Activated T-cell treated with anti-CD3 and anti-CD28 coated beads for 24 hours (primary cell): ENCODE results near the gene DECR2.
A peak's percentile ranks its signal among the peaks of the same experiment; 100 is the strongest.
"Not testable (repeated sequence)": the region's sequence is repeated elsewhere in the genome, so short reads cannot be mapped to it uniquely, and the experiment has no call there.

ENCODE experiments used
- DNase-seq: peaks from one replicate; pipeline ENCODE4 v3.0.0-alpha.2; 2020; ENCODE audit warnings: low read depth

The DECR2 gene, protein sequence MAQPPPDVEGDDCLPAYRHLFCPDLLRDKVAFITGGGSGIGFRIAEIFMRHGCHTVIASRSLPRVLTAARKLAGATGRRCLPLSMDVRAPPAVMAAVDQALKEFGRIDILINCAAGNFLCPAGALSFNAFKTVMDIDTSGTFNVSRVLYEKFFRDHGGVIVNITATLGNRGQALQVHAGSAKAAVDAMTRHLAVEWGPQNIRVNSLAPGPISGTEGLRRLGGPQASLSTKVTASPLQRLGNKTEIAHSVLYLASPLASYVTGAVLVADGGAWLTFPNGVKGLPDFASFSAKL

DNA sequence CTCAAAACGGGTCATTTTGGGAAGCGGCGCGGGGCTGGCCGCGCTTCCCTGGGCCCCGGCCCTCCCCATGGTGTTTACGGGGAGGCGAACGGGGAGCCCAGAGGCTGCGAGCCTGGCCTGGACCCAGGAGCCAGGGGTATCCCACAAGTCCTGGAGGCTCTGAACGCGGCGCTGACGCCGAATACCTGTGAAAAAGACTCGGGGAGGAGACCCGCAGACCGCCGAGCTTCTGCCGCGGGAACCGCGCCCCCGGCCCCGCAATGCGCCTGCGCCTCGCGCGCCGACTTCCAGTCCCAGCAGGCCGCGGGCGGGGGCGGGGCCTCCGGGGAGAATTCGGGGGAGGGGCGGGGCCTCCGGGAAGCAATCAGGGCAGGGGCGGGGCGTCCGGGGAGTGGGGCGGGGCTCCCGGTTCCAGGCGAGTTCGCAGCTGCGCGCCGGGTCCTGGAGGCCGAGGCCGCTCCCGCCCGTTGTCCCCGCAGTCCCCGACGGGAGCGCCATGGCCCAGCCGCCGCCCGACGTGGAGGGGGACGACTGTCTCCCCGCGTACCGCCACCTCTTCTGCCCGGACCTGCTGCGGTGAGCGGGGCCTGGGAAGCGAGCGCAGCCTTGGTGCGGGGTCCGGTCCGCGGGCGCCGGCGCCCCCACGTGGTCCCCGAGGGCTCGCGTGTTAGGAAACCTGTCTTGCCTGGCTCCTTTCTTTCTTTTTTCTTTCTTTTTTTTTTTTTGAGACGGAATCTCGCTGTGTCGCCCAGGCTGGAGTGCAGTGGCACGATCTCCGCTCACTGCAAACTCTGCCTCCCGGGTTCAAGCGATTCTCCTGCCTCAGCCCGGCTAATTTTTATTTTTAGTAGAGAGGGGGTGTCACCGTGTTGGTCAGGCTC, at the start of gene DECR2:
Gene DECR2 (plus strand): TSS at position 418 of the 881 bp plus-strand sequence. CDS start 79 bp downstream, at position 497.
- peak; percentile 97 for DNase-seq

DNA sequence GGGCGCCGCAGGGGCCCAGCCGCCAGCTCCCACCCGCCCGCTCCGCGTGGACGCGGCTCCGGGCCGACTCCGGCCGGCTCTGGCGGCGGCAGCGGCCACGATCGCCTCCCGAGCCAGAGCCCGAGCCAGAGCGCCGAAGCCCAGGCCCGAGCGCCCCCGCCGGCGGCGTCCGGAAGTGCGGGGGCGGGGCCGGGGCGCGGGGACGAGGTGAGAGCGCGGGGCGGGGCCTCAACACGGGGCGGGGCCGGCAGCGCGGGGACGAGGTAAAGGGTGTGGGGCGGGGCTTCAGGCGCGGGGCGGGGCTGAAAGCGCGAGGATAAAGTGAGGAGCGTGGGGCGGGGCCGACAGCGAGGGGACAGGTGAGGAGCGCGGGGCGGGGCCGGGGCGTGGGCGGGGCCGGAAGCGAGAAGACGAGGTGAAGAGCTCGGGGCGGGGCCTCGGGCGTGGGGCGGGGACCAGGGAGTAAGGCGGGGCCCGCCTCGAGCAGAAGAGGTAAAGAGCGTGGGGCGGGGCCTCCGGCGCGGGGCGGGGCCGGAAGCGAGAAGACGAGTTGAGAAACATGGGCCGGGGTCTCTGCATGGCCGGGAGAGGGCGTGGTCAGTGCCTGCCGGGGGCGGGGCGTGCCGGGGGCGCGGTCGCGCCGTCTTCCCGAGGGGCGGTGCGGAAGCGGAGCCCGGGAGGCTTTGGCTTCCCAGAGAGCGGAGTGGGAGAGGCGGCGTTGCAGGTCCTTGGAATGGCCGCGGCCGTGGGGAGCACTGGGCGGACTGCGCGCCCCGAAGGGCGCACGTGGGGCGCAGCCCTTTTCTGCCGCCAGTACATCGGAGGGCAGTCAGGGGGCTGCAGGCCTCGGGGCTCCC, 48.9 kb upstream of the DECR2 start, which contains the start of gene AXIN1:
Gene AXIN1 (minus strand): TSS at position 177 of the 857 bp plus-strand sequence. CDS start 5,698 bp downstream, outside the sequence.
- peak; percentile 100 for DNase-seq

DNA sequence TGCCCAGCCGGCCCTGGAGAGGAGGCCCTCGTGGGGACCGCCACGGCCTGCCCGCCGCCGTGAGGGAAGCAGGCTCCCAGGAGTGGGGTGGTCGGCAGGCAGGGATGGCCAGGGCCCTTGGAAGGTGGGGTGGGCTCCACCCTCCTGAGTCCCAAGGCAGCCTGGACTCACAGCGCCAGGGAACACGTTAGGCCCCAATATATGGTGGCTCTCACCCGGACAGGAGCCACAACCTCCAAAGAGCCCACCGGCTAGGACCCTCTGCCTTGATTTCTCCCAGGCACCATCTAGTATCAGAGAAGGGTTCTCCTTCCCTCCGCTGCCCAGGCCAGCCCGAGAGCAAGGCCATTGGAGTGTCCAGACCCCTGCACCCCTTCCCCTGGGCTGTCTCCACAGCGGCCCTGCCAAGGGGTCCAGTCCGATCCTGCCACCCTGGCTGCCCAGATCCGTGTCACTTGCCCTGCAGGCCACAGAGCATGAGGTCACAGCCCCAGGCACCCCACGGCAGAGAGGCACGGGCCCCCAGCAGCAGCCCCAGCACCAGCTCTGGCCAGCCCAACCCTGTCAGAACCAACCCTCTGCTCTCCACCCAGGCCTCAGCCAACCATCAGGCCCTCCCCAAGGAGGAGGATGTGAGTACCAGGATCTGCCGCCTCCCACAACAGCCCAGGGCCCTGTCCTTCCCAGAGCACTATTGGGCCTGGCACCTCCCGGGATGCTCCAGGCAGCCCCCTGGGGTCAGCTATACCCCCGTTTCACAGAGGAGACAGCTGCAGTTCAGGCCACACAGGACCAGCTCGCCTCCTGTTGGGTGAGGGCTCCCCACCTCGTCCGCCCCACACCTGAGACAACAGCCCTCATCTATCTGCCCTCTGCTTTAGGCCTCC, 48.0 kb upstream of the DECR2 start:
- DNase-seq, result no peak

DNA sequence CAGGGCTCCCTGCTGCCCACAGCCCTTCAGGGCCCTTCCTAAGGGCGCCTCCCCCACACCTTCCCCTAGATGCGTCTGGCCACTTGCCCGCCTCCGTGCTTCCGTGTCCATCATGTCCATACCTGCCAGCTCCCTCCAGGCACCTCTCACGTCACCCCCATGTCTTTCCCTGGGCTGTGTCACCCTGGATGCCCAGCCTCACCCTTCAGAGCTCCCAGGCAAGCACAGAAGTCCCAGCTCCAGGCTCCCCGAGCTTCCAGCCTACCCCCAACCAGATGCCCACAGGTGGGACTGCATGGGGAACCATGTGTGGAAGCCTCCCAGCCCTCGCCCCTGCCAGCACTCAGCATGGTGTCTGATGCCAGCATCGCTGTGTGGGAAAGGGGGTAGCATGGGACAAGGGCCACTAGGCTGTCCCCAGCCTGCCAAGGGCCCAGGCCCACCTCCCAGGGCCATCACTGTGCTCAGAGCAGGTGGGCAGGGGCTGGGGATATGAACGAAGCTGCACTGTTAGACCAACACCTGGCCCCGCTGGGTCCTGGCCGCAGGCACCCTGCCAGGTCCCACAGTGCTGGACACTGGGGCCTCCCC, 47.3 kb upstream of the DECR2 start:
- DNase-seq, result no peak

DNA sequence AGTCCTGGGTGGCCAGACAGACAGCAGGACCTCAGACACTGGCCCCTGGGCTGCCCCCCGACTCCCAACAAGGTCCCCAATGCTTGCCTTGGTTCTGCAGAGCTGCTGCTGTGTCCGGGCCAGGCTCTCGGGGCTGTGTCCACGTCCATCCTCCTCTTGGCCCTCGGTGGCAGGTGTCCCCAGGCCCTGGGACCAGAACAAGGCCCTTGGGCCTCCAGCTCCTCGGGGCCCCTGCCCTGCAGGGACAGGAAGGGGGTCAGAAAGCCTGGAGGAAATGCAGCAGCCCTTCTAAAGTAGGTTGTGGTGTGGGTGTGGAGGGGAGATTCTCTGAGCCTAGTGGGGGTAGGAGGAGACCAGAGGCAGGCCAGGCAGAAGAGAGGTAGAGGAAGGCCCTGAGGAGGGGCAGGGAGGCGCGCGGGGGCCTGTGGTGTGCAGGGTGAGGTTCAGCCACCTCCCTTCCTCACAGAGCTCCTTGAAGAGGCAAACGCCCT, 46.7 kb upstream of the DECR2 start:
- DNase-seq, result no peak

- no peak for DNase-seq
Measured at GRCh38 chr16:356741-357140, 44.9 kb upstream of the DECR2 start.

DNA sequence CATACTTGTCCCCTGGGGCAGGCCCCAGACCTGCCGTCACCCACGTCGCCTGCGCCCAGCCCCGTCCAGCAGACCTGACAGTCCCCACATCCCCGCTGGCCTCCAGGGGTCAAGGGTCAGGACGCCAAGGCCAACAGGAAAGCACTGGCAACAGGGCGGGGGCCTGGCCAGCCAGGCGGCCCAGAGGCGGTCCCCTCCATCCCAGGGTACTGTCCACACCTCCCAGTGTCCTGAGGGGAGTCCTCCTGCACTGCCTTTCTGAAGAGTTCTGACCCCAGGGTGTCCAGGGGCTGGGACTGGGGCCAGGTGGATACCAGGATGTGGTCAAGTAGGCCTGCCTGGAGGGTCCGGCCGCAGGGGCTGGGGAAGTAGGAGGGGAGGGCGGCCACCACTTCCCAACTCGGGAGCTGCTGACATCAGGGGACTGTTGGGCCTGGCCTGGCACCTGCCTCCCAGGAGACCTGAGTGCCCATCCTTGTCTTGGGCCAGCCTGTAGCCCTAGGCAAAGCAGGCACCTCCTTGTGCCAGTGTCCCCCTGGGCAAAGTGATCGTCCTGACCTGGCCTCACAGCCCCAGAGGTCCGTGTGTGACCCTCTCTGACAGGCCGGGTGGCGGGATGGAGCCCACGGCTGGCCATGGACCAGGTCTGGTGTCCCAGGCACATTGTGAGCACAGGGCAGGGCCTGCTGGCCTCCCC, 42.5 kb upstream of the DECR2 start:
- no peak for DNase-seq

DNA sequence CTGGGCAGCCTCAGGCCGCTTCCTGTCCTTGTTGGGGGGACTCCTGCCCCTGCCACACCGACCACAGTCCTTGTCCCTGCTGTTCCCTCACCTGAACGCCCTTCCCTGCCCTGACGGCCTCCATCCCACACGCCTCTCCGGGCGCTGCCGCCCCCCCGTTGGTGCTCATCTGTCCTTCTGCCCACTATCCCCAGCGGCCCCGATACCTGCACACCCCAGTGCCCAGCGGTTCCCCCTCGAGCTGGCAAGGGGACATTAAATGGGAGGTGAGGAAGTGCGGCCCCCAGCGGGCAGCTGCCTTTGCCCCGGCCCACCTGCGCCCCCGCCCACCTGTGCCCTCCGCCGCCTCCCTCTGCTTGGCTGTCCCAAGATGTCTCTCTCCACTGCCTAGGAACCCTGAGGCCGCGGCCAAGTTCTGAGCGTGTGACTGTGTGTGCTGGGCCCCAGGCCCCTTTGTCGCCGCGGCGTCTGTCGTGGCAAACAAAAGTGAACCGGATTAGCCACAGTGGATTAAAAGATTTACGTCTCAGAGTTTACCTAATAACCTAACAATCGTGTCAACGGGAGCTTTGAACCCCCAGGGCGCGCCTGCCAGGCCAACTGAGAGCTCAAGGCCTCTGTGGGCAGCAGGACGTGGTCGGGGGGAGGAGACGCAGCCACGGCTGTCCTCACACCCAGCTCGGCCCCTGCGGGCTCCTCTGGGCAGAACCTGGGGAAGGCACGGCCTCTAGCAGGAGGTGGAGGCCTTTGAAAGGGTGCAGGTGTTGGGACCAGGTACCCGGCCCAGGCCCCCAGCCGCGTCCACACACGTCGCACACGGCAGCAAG, 41.6 kb upstream of the DECR2 start:
- DNase-seq, result no peak

DNA sequence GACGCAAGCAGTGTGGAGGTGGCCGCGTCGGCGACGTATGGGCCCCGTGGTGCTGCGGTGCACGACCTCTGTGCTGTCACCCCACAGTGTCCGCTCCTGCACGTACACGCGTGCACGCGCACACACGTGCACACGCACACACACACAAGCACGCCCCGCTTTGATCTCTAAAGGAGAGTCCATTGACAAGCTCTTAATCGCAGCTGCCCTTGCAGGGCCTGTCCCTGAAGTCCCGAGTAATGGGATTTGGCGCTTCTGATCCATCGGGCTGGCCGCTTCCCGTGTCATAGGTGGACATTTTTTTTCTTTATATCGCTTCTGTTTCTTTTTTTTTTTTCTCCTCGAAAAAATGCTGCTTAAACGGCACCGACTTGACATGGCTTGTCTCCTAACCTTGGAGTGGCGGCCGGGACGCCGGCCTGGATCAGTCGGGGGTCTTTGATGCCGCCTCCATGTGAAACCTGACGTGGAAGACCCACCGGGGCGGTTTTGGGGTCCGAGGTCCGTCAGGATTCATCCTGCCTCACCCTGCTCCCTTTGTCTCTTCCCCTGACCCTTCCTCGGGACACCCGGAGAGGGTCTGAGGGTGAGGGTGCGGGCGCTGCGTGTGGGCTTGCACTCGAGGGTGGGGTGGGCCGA, 40.9 kb upstream of the DECR2 start:
- DNase-seq, result no peak

GRCh38 chr16:361341-361871, 40.3 kb upstream of the DECR2 start:
- DNase-seq, result no peak

GRCh38 chr16:361872-362701, 39.6 kb upstream of the DECR2 start:
- DNase-seq, result peak; percentile 58

- DNase-seq, result not testable (repeated sequence)
Measured at GRCh38 chr16:362702-362999, 39.0 kb upstream of the DECR2 start.

DNA sequence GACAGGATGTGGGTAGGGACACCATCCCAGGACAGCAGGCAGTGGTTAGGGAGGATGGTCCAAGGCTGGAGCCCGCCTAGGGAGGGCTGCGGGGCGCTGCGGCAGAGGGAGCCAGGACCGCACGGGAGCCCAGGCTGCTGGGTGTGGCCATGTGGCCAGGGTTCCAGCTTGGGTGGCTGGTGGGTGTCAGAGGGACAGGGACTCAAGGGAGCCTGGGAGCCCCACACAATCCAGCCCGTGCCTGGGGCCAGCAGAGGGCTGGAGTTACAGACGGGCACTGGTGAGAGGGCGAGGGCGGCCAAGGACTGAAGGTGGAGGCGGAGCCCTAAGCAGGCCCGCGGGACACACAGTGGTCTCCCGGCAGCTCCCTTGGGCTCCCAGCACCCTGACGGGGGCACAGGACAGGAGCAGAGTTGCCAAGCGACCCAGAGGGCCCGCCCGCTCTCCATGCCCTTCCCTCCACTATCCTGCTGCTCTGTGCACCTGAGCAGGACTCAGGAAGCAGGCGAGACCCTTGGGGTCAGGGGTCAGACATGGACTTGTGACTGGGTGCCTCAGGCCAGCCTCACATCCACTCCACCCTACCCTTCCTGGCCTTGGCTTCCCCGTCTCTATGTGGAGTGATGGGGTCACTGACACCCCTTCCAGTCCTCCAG, 38.4 kb upstream of the DECR2 start:
- no peak for DNase-seq

DNA sequence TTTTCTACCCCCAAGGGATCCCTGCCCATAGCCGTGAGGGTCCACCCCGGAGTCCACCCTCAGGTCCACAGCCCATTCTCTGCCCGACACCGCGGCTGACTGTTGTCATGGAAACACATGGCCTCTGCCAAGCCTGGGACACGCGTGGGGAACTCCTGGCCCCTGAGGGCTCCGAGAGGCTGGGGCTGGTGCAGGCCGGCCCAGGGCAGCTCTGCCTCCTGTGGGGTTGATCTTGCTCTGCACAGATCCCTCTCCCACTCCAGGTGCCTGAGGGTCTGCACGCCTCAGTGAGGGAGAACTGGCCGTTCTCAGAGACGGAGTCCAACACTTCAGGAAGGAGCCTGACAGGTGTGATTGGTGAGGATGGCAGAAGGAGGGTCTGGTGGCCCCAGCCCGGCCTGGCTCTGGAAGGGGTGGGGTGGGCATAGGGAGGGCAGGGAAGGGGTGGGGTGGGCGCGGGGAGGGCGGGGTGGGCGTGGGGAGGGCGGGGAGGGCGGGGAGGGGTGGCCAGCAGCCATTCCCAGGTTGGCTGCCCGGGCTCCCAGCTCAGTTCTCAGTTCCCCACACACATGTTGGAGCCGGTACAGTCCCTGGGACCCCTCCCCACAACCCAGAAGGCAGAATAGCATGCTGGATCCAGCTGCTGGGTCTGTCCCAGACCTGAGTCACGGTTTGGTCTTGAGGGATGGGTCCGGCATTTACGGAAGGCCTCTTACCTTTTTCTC, 37.8 kb upstream of the DECR2 start:
- DNase-seq, result no peak

- no peak for DNase-seq
Measured at GRCh38 chr16:364595-365491, 36.8 kb upstream of the DECR2 start.
